Stimulated activated naive CD8-positive, alpha-beta T cell treated with anti-CD3 and anti-CD28 coated beads, Interleukin-15, Interleukin-2, amounts not matched to agents 100 U/mL and 50 U/mL, for 24 hours (primary cell): Measurements from ENCODE around the gene DPM3.

Experiments used
- ATAC-seq: fragments of 150-1000 bp; cut with Tn5 transposase; one replicate; pipeline ENCODE4 v1.10.0; 2021
- DNase-seq: peaks from one replicate; pipeline ENCODE4 v3.0.0; 2021

DPM3 gene

DNA sequence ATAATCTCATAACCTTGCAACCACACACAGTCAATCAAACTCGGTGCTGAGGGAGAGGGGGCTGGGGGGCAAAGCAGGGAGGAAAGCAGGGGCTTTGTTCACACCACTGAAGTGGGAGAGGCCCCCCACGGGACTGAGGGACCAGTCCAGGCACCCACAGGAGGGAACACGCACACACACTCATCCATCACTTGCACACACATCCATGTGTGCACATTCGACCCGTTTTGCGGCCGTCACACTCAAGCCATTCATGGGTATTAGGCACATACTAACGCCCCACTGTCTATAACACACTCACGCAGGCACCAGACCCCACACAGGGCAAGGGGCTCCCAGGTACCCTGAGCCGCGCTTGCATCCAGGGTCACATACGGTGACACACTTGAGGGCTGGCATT lies 47.7 kb downstream of the DPM3 start:
- ATAC-seq = no peak

DNA sequence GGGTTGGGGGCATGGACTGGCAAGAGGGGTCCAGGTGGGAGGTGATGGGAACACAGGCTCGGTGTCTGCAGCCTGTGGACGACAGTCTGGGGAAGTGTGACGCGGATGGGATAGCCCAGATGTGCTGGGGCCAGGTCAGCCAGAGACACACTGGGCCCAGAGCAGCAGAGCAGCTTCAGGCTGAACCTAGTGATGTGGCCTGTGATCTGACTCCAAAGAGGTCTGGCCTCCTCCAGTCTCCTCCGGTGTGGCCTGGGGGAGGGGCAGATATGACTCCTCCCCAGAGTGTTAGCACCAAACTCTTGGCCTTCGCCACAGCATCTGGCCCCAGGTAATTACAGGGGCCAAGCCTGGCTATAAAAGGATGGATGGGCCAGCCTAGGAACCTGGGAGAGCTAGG lies 48.2 kb downstream of the DPM3 start:
- ATAC-seq = no peak
- DNase-seq = no peak

More for the DNA sequence above, 47.7 kb downstream of the DPM3 start:
- no peak for DNase-seq

DNA sequence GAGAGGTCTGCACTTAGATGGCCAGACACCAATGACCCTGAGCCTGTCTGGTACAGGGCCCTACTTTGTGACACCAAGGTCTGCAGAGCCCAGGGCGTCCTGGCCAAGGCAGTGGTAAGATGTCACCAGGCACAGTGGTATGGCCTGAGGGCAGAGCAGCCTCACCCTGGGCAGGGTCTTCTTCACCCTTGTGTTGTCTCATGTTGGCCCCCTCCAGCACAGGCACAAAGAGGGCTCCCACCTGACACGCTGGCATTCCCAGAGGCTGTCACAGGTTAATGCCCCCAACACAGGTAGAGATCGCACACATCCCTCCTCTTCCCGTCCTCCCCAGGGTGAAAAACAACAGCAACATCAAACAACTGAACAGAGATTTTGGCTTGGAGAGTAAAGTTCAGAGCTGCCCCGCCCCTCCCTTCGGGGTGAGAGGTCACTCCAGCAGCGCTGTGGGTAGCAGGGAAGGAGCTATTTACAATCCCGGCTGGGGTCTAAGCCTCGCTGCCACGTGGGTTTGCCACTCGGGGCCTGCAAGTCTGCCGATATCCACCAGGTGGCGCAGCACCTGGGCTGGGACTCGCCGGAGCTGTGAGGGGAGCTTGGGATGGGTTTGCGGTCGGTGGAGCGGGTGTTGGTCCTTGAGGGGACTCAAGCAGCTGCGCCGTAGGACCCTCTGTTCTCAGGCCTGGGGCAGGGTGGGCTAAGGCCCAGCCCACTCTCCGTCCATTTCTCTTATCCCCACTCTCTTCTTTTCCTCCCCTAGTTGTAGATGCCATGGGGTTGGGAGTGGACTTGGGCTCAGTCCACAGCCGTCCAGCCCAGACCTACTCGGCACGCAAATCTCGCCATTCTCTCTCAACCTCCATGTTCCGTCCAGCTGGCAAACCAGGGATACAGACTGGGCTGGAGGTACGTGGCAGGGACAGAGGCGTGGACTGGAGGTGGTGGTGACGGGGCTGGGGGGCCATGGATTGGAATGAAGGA lies 49.0 kb downstream of the DPM3 start:
- ATAC-seq = peak; percentile 67
- DNase-seq = peak; percentile 90
